ENCODE data around the gene TPRG1L.

- TF ChIP-seq CTCF (IDR thresholded peaks at IDR 0.05; ENCODE audit: insufficient read depth, low read length, poor library complexity, severe bottlenecking) (no peak), EZH2phosphoT487 (conservative IDR thresholded peaks at IDR 0.05; ENCODE audit: low read length) (no peak)
These were observed 26.1 kb upstream of the TPRG1L start for GRCh38 chr1:3598522-3599285.

Measured in SU-DHL-6 (cell line).